Ammon's horn (tissue), 1 donor: ENCODE measurements around the gene CDH23.

Source experiments
- DNase-seq: peaks from one replicate; pipeline ENCODE4 v3.0.0-alpha.2; 2016; ENCODE audit warnings: low spot score

The CDH23 gene

GRCh38 chr10:71802235-71802634, 405.5 kb downstream of the CDH23 start:
- DNase-seq = no peak

- no peak for DNase-seq
Measured at GRCh38 chr10:71802715-71803488, 406.2 kb downstream of the CDH23 start.

- DNase-seq = peak; percentile 71
Measured at GRCh38 chr10:71804077-71804476, 407.4 kb downstream of the CDH23 start.

GRCh38 chr10:71805776-71806703, 409.3 kb downstream of the CDH23 start:
- no peak for DNase-seq

- DNase-seq = no peak
Measured at GRCh38 chr10:71806704-71807556, 410.2 kb downstream of the CDH23 start.

GRCh38 chr10:71807557-71808510, 411.1 kb downstream of the CDH23 start:
- DNase-seq = no peak

GRCh38 chr10:71809628-71810027, 412.9 kb downstream of the CDH23 start:
- no peak for DNase-seq

GRCh38 chr10:71810048-71810750, 413.5 kb downstream of the CDH23 start:
- no peak for DNase-seq

- DNase-seq = no peak
Measured at GRCh38 chr10:71811351-71811750, 414.6 kb downstream of the CDH23 start.

- DNase-seq = peak; percentile 80
Measured at GRCh38 chr10:71812016-71812912, 415.5 kb downstream of the CDH23 start.

- no peak for DNase-seq
Measured at GRCh38 chr10:71812913-71813590, 416.3 kb downstream of the CDH23 start.

GRCh38 chr10:71814922-71815411, 418.2 kb downstream of the CDH23 start:
- DNase-seq = no peak

GRCh38 chr10:71815515-71816130, 418.9 kb downstream of the CDH23 start:
- no peak for DNase-seq

GRCh38 chr10:71816421-71816851, 419.7 kb downstream of the CDH23 start:
- no peak for DNase-seq

GRCh38 chr10:71816936-71817618, 420.4 kb downstream of the CDH23 start:
- DNase-seq = peak; percentile 65

- no peak for DNase-seq
Measured at GRCh38 chr10:71817831-71818655, 421.3 kb downstream of the CDH23 start.
